Sigmoid colon (tissue), 7 donors: ENCODE measurements around the gene MYH10. TPM values are rescaled to one million over a fixed set of nuclear protein-coding genes. Genes with fewer than 3 reads are reported as not detected.

Experiments used
- DNase-seq: peaks from one replicate; pipeline ENCODE4 v3.0.0-alpha.2; 2019
- H3K27ac ChIP-seq, 4 donors: fragments of 200-600 bp; sonication (generic); one replicate each; pipeline ENCODE4 v1.5.1; 2016 to 2019; ENCODE audit warnings: mild to moderate bottlenecking in 1 of 4
- H3K27me3 ChIP-seq, 3 donors: fragments of 200-600 bp; sonication (generic); one replicate each; pipeline ENCODE4 v1.5.1; 2019; ENCODE audit warnings: mild to moderate bottlenecking in 1 of 3
- H3K36me3 ChIP-seq, 4 donors: fragments of 200-600 bp; sonication (generic); one replicate each; pipeline ENCODE4 v1.5.1; 2016 to 2019
- H3K4me1 ChIP-seq, 4 donors: fragments of 200-600 bp; sonication (generic); one replicate each; pipeline ENCODE4 v1.5.1; 2017 to 2019
- H3K4me3 ChIP-seq, 4 donors: fragments of 200-600 bp; sonication (generic); one replicate each; pipeline ENCODE4 v1.5.1; 2017 to 2019; ENCODE audit warnings: mild to moderate bottlenecking in 2 of 4, moderate library complexity in 1 of 4
- H3K9me3 ChIP-seq, 4 donors: fragments of 200-600 bp in 3 of 4; sonication (generic) in 3 of 4; one replicate each; pipeline versions ENCODE4 v1.5.1 to v1.6.1; 2013 to 2019
- EP300 ChIP-seq, 4 donors: sonication (generic); formaldehyde crosslinking; IDR thresholded peaks; one replicate each; pipeline ENCODE4 v1.6.1; 2017; ENCODE audit warnings: antibody characterized with exemption in 4 of 4
- POLR2A ChIP-seq, 2 donors: fragments of 450-650 bp; IDR thresholded peaks; one replicate each; pipeline ENCODE4 v1.6.1; 2016; ENCODE audit warnings: antibody characterized with exemption in 2 of 2, mild to moderate bottlenecking in 2 of 2, moderate library complexity in 2 of 2
- POLR2AphosphoS5 ChIP-seq, 4 donors: sonication (generic); formaldehyde crosslinking; IDR thresholded peaks; one replicate each; pipeline ENCODE4 v1.6.1; 2017; ENCODE audit warnings: antibody characterized with exemption in 4 of 4
- WGBS, 2 donors: extraction: QIAGEN DNeasy Blood & Tissue Kit; methylation state at CpG; one replicate each; pipeline ENCODE4 v1.1.7; 2013; 5-methylcytosine and 5-hydroxymethylcytosine counted together
- intact Hi-C: fragments of 100-400 bp; cut with DNase I; formaldehyde crosslinking; loops from one replicate; pipeline ENCODE4 v1.15.1; 2023
- polyA plus RNA-seq, 3 donors: library from polyadenylated mRNA; stranded (reverse); fragments of 200-250 nt; gene quantifications; one replicate each; pipeline ENCODE4 v1.2.3, GENCODE V29; 2013
- total RNA-seq, 4 donors: library from RNA; depleted of rRNA; stranded (reverse); fragments of >200 nt; gene quantifications; one replicate each; pipeline ENCODE4 v1.1.0, GENCODE V29; 2016
- TF ChIP-seq, protein P1 (sequence below), 4 experiments: fragments of 450-650 bp in 3 of 4; fragments of 200-600 bp in 1 of 4; IDR thresholded peaks; one replicate each; pipeline ENCODE4 v1.5.1; 2016 to 2019; ENCODE audit warnings: antibody characterized with exemption in 4 of 4, mild to moderate bottlenecking in 3 of 4, moderate library complexity in 2 of 4
- donor health status: healthy with polysubstance abuse.
- donor health status: Bipolar disorder and iron deficiency.
- donor health status: healthy.

MYH10 gene
- total and polyA plus RNA-seq, 7 donors, result 0.92 to 34.6 (median 22.8) TPM

DNA sequence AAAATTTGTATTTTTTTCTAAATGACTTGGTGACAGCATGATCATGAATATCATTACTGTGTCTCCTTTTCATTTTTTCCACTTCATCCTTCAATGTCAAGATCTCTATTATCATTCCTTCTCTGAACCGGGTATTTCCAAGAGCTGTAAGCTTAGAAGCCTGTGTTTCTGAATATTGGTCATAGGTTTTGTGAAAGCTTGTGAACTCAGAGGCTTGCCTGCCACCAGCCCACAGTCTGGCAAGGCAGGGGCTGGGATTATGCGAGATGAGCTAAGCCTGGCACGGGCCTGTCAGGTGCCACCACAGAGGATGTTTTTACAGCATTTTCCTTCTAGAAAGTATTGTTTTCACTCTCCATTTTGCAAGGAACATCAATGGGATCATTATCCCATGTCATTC lies 92.8 kb downstream of the MYH10 start:
- 61 to 90% methylated on average over 3 of the region's 3 CpGs for WGBS, 2 donors
- no peaks in the 10 kb centered on the region for H3K9me3 ChIP-seq
- H3K36me3 ChIP-seq, result peaks cover 0 to 76% (median 10%) of the 10 kb centered on the region in 4 donors
- no peak for DNase-seq
- no peak overlapping the region for H3K4me3 ChIP-seq
- H3K4me1 ChIP-seq, result no peaks in the 10 kb centered on the region
- no peaks in the 10 kb centered on the region for H3K27me3 ChIP-seq
- TF ChIP-seq, protein P1, sequence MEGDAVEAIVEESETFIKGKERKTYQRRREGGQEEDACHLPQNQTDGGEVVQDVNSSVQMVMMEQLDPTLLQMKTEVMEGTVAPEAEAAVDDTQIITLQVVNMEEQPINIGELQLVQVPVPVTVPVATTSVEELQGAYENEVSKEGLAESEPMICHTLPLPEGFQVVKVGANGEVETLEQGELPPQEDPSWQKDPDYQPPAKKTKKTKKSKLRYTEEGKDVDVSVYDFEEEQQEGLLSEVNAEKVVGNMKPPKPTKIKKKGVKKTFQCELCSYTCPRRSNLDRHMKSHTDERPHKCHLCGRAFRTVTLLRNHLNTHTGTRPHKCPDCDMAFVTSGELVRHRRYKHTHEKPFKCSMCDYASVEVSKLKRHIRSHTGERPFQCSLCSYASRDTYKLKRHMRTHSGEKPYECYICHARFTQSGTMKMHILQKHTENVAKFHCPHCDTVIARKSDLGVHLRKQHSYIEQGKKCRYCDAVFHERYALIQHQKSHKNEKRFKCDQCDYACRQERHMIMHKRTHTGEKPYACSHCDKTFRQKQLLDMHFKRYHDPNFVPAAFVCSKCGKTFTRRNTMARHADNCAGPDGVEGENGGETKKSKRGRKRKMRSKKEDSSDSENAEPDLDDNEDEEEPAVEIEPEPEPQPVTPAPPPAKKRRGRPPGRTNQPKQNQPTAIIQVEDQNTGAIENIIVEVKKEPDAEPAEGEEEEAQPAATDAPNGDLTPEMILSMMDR (IDR thresholded peaks at IDR 0.05), result no peak
- TF ChIP-seq POLR2AphosphoS5 (IDR thresholded peaks at IDR 0.05) (no peak), POLR2A (IDR thresholded peaks at IDR 0.05) (no peak), EP300 (IDR thresholded peaks at IDR 0.05) (no peak)
- no peak overlapping the region for H3K27ac ChIP-seq
- intact Hi-C loops, result no loop called here

DNA sequence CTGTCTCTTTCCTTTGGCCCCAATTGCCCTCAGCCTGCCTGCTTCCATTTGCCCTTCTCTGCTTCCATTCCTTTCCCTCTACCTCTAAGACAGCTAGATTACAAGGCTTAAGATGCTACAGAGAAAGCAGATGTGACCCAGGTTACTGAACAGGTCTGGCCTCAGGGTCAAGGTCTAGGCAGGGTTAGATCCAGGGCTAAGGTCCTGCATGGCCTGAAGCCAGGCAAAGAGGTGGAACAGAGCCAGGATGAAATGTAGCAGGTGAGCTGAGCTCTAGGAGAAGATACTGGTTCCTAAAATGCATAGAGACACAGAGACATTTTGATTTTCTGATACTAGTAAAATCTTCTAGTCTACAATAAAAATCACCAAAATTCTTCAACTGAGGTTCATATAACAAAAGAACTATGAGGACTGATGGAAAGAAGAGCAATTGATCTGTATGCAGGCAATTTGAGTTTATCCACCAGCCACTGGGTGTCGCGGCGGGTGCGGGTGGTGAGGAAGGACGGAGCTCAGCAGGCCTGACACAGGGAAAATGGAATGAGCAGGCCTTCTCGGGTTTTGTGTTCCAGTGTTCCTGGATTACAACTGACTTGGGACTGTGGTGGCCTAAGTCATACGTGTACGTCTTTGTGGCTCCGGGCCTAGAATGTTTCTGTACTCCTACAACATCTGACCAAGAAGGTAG lies 95.9 kb downstream of the MYH10 start:
- WGBS, 2 donors, result 96 to 98% methylated on average over 9 of the region's 9 CpGs
- no peak overlapping the region for H3K27ac ChIP-seq

DNA sequence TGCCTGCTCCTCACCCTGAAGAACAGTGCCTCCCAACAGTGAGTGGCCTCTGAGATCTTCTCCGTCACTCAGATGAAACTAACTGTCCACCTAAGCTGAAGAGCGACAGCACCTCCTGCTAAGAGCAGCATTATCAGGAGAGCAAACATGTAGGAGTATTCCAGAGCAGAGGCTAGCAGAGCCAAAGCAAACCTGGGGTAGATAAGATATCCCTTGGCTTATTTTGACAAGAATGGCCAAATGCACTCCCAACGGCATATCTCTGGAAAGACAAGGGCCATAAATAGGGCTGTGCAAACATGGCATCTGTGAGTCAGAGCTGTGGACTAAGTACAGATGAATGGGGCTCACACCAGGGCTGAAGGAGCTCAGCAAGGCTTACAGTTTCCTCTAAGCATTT lies 98.5 kb downstream of the MYH10 start:
- intact Hi-C loops, result no loop called here
- Histone ChIP-seq H3K27ac (no peak overlapping the region), H3K4me1 (no peaks in the 10 kb centered on the region), H3K27me3 (no peaks in the 10 kb centered on the region), H3K4me3 (no peak overlapping the region), H3K9me3 (no peaks in the 10 kb centered on the region), H3K36me3 (peaks cover 3 to 53% (median 4%) of the 10 kb centered on the region in 4 donors)
- TF ChIP-seq, protein P1 (IDR thresholded peaks at IDR 0.05), result no peak
- TF ChIP-seq EP300 (IDR thresholded peaks at IDR 0.05) (no peak), POLR2AphosphoS5 (IDR thresholded peaks at IDR 0.05) (no peak)
- WGBS, 2 donors, result 21 to 77% methylated on average over 3 of the region's 3 CpGs
- DNase-seq, result no peak

More for the DNA sequence above, 95.9 kb downstream of the MYH10 start:
- intact Hi-C loops, result no loop called here
- Histone ChIP-seq H3K4me1 (no peaks in the 10 kb centered on the region), H3K4me3 (no peak overlapping the region), H3K36me3 (peaks cover 3 to 60% (median 4%) of the 10 kb centered on the region in 4 donors), H3K9me3 (no peaks in the 10 kb centered on the region), H3K27me3 (no peaks in the 10 kb centered on the region)
- DNase-seq, result no peak
- TF ChIP-seq EP300 (IDR thresholded peaks at IDR 0.05) (no peak), POLR2A (IDR thresholded peaks at IDR 0.05) (no peak), POLR2AphosphoS5 (IDR thresholded peaks at IDR 0.05) (no peak)

DNA sequence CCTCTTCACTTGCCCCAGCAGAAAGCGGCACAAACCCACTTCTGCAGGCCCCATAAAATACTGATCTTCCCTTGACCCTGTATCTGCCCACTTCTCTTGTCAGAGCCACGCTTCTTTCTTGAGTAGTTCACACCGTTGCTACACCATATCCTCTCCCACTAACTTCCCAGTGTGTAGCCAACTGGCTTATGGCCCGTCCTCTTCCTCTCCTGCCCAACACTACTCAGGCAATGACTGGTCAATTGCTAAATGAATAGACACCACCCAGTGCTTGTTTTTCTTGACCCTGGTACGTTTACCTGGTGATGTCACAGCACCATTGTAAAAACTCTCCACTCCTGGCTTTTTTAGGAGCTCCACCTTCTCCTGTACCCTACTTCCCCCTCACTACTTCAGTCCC lies 107.9 kb downstream of the MYH10 start:
- TF ChIP-seq, protein P1 (IDR thresholded peaks at IDR 0.05), result no peak
- TF ChIP-seq EP300 (IDR thresholded peaks at IDR 0.05), result no peak
- TF ChIP-seq POLR2AphosphoS5 (IDR thresholded peaks at IDR 0.05), result no peak
- no peak for TF ChIP-seq POLR2A (IDR thresholded peaks at IDR 0.05)
- no peak overlapping the region for H3K27ac ChIP-seq
- WGBS, 2 donors, result 77 to 83% methylated on average over 5 of the region's 5 CpGs

DNA sequence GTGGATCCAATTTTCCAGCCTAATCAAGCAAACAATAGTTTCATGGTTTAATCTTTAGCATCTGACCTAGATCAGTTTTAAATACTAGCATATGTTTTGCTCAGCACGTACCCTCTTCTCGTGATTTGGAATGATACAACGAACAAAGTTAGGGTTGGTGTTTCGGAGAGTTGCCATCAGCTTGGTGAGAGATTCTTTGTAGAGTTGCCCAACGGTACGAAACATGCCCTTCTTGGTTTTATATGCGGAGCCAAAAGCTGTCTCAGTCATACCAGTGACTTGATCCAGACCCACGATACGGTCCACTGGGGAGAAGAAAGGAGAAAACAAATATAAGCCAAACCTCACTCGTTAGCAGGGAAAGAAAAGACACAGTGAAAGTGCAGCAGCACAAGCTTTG lies 109.5 kb downstream of the MYH10 start:
- 95 to 96% methylated on average over 10 of the region's 10 CpGs for WGBS, 2 donors
- no peak for DNase-seq
- Histone ChIP-seq H3K4me3 (no peak overlapping the region), H3K36me3 (peaks cover 9 to 57% (median 16%) of the 10 kb centered on the region in 4 donors), H3K27ac (peak overlapping the region in 1 of 4 donors; percentile 6), H3K27me3 (no peaks in the 10 kb centered on the region), H3K9me3 (no peaks in the 10 kb centered on the region), H3K4me1 (no peaks in the 10 kb centered on the region)
- TF ChIP-seq EP300 (IDR thresholded peaks at IDR 0.05), result no peak
- no peak for TF ChIP-seq POLR2AphosphoS5 (IDR thresholded peaks at IDR 0.05)
- TF ChIP-seq POLR2A (IDR thresholded peaks at IDR 0.05), result no peak
- TF ChIP-seq, protein P1 (IDR thresholded peaks at IDR 0.05), result no peak
- intact Hi-C loops, result no loop called here

More for the DNA sequence above, 107.9 kb downstream of the MYH10 start:
- Histone ChIP-seq H3K4me1 (no peaks in the 10 kb centered on the region), H3K9me3 (no peaks in the 10 kb centered on the region), H3K4me3 (no peak overlapping the region), H3K36me3 (peaks cover 7 to 44% (median 13%) of the 10 kb centered on the region in 4 donors), H3K27me3 (no peaks in the 10 kb centered on the region)
- no peak for DNase-seq
- intact Hi-C loops, result no loop called here
